Heart left ventricle (tissue), 16 donors: ENCODE data around the gene CPEB4. TPM values are rescaled to one million over a fixed set of nuclear protein-coding genes. Genes with fewer than 3 reads are reported as not detected.

ENCODE experiments used
- ATAC-seq, 4 donors: fragments of 200-7000 bp; cut with Tn5 transposase; one replicate each; pipeline ENCODE4 v1.9.1; 2020 to 2022; ENCODE audit warnings: moderate library complexity in 4 of 4, mild to moderate bottlenecking in 3 of 4, moderate number of reproducible peaks in 1 of 4
- DNase-seq, 5 donors: peaks; one replicate each; pipeline ENCODE4 v3.0.0-alpha.2; 2020
- H3K27ac ChIP-seq, 12 donors: fragments of 200-600 bp; sonication (generic) in 4 of 12; one replicate each; pipeline versions ENCODE4 v1.5.0 to v1.8.0; 2016 to 2022; ENCODE audit warnings: mild to moderate bottlenecking in 2 of 12
- H3K27me3 ChIP-seq, 9 donors: fragments of 200-600 bp; sonication (generic) in 2 of 9; one replicate each; pipeline versions ENCODE4 v1.5.1 to v1.8.0; 2016 to 2022; ENCODE audit warnings: mild to moderate bottlenecking in 3 of 9
- H3K36me3 ChIP-seq, 9 donors: fragments of 200-600 bp; sonication (generic) in 2 of 9; one replicate each; pipeline versions ENCODE4 v1.5.0 to v1.8.0; 2018 to 2022; ENCODE audit warnings: mild to moderate bottlenecking in 2 of 9
- H3K4me1 ChIP-seq, 12 donors: fragments of 200-600 bp; sonication (generic) in 4 of 12; one replicate each; pipeline versions ENCODE4 v1.5.0 to v1.8.0; 2016 to 2022; ENCODE audit warnings: mild to moderate bottlenecking in 3 of 12
- H3K4me3 ChIP-seq, 12 donors: fragments of 200-600 bp; sonication (generic) in 4 of 12; one replicate each; pipeline versions ENCODE4 v1.5.0 to v1.8.0; 2017 to 2022; ENCODE audit warnings: mild to moderate bottlenecking in 9 of 12, moderate library complexity in 4 of 12
- H3K9me3 ChIP-seq, 12 donors: fragments of 200-600 bp; sonication (generic) in 4 of 12; one replicate each; pipeline versions ENCODE4 v1.5.0 to v1.8.0; 2016 to 2022; ENCODE audit warnings: mild to moderate bottlenecking in 1 of 12
- CTCF ChIP-seq, 12 donors: fragments of 200-600 bp; sonication (generic) in 4 of 12; IDR thresholded peaks; one replicate each; pipeline versions ENCODE4 v1.5.0 to v1.8.0; 2018 to 2022; ENCODE audit warnings: antibody characterized with exemption in 12 of 12, mild to moderate bottlenecking in 5 of 12
- POLR2A ChIP-seq, 2 donors: fragments of 450-650 bp; IDR thresholded peaks; one replicate each; pipeline ENCODE4 v1.6.1; 2017; ENCODE audit warnings: antibody characterized with exemption in 2 of 2, mild to moderate bottlenecking in 2 of 2, moderate library complexity in 2 of 2
- WGBS, 4 donors: extraction: QIAGEN DNeasy Blood & Tissue Kit in 2 of 4; methylation state at CpG; one replicate each; pipeline versions ENCODE4 v1.1.5 to v1.1.7; 2013 to 2018; 5-methylcytosine and 5-hydroxymethylcytosine counted together
- intact Hi-C, 10 donors: fragments of 100-400 bp; cut with DNase I; formaldehyde crosslinking; loops; one replicate each; pipeline versions ENCODE4 v1.11.1 to v1.14.2; 2022
- polyA plus RNA-seq, 2 donors: library from polyadenylated mRNA; stranded (reverse); fragments of 200-250 nt; gene quantifications; one replicate each; pipeline ENCODE4 v1.2.3, GENCODE V29; 2013
- total RNA-seq, 9 donors: library from RNA; depleted of rRNA in 2 of 9; stranded (reverse); fragments of >200 nt in 2 of 9; fragmentation: NEBNext Ultra II Directional in 3 of 9; extraction: Animal tissue kit (Norgen Biotek cat#: 25700) in 3 of 9; gene quantifications; one replicate each; pipeline versions ENCODE4 v1.1.0 to v1.2.4, GENCODE V29; 2016 to 2023
- donor health status: ischemic (EF 13 %, LVEDD 7.1; RV severe dilation, severe dysfunction).
- donor health status: healthy with polysubstance abuse.
- donor health status: DM: no; HTN: yes; CAD: no.
- donor health status: DM: no; HTN: no; CAD: no.
- donor health status: ischemic (EF 25% LVEDD 6.9; RV normal size, moderate dysfunction).
- donor health status: ischemic (EF 25% LVEDD 5.7; RV mildly dilated, moderate dysfunction).
- donor health status: healthy.
- donor health status: DM: yes; HTN: yes; CAD: no.
- donor health status: ischemic (EF 35%, LVEDD 5.7; RV mildly dilated, moderate dysfunction).
- donor health status: nonischemic (EF 11% LVEDD 7.7; RV severe dilation, severe dysfunction).
- donor health status: DM: yes; HTN: yes; CAD: no.
- donor health status: PGD.
- donor health status: ischemic (EF 29% LVEDD 5.4; RV normal size, mild dysfunction).
- donor health status: nonischemic (EF 23%, LVEDD 6.1; RV moderate dilation, normal function).

Gene CPEB4
- total and polyA plus RNA-seq, 11 donors = 28.7 to 217 (median 168) TPM

- TF ChIP-seq POLR2A (IDR thresholded peaks at IDR 0.05) = no peak
- no peak for TF ChIP-seq CTCF (IDR thresholded peaks at IDR 0.05)
- DNase-seq (no peak), ATAC-seq (no peak)
- Histone ChIP-seq H3K27me3 (no peaks in the 10 kb centered on the region), H3K9me3 (no peaks in the 10 kb centered on the region), H3K27ac (no peak overlapping the region), H3K4me1 (peaks cover 0 to 28% (median 13%) of the 10 kb centered on the region in 12 donors), H3K4me3 (no peak overlapping the region), H3K36me3 (no peaks in the 10 kb centered on the region)
- 74 to 82% (median 78%) methylated on average over 1 of the region's 1 CpG for WGBS, 4 donors
- intact Hi-C loops = no loop called here
These were observed 13.0 kb upstream of the CPEB4 start for GRCh38 chr5:173875189-173875588.

GRCh38 chr5:173878224-173878967, 9.8 kb upstream of the CPEB4 start:
- intact Hi-C loops = loop anchor here in 1 of 10 donors (1.0 kb wide), 1 partner anchor 110 kb away; no protein-coding TSS in a partner anchor
- no peaks in the 10 kb centered on the region for H3K9me3 ChIP-seq
- peak; percentile 87 to 93 (median 92) for ATAC-seq
- peaks cover 0 to 24% (median 11%) of the 10 kb centered on the region in 12 donors for H3K4me1 ChIP-seq
- H3K27me3 ChIP-seq = no peaks in the 10 kb centered on the region
- DNase-seq = peak in 4 of 5 donors; percentile 51 to 80 (median 63)
- WGBS, 4 donors = 21 to 31% (median 25%) methylated on average over 5 of the region's 5 CpGs
- TF ChIP-seq POLR2A (IDR thresholded peaks at IDR 0.05) (peak in 1 of 2 donors; percentile 3), CTCF (IDR thresholded peaks at IDR 0.05) (no peak)
- H3K36me3 ChIP-seq = no peaks in the 10 kb centered on the region
- H3K4me3 ChIP-seq = no peak overlapping the region
- peak overlapping the region; percentile 7 to 80 (median 58) for H3K27ac ChIP-seq

- WGBS, 4 donors = 82 to 89% (median 85%) methylated on average over 5 of the region's 5 CpGs
- H3K27me3 ChIP-seq = no peaks in the 10 kb centered on the region
- no peaks in the 10 kb centered on the region for H3K36me3 ChIP-seq
- DNase-seq (no peak), ATAC-seq (no peak)
- no peaks in the 10 kb centered on the region for H3K9me3 ChIP-seq
- TF ChIP-seq POLR2A (IDR thresholded peaks at IDR 0.05) (no peak), CTCF (IDR thresholded peaks at IDR 0.05) (no peak)
- peaks cover 0 to 38% (median 17%) of the 10 kb centered on the region in 12 donors for H3K4me1 ChIP-seq
- intact Hi-C loops = loop anchor here in 4 of 10 donors (5.0 to 10.0 kb wide), 4 partner anchors 106 to 266 kb away; partner anchors contain the start of gene BOD1 (in 2 of the 4)
- H3K4me3 ChIP-seq = no peak overlapping the region
- peak overlapping the region in 1 of 12 donors; percentile 80 for H3K27ac ChIP-seq
These were observed 7.7 kb upstream of the CPEB4 start for GRCh38 chr5:173880306-173880985.
